GM23248 (cell line): ENCODE results near the gene PRICKLE2. TPM values are rescaled to one million over a fixed set of nuclear protein-coding genes. Genes with fewer than 3 reads are reported as not detected.
A peak's percentile ranks its signal among the peaks of the same experiment; 100 is the strongest.
"Not testable (repeated sequence)": the region's sequence is repeated elsewhere in the genome, so short reads cannot be mapped to it uniquely, and the experiment has no call there.

Experiments
- DNase-seq: peaks from one replicate; pipeline ENCODE4 v3.0.0-alpha.2; 2015
- H2AFZ ChIP-seq: fragments of 200-600 bp; sonication (generic); 2 replicates; pipeline ENCODE4 v1.6.1; 2016; ENCODE audit warnings: antibody characterized with exemption
- H3F3A ChIP-seq: fragments of 200-600 bp; sonication (generic); 2 replicates; pipeline ENCODE4 v1.6.1; 2016; ENCODE audit warnings: mild to moderate bottlenecking, antibody characterized with exemption, mixed run types; ENCODE audit not compliant: insufficient read depth
- H3K27ac ChIP-seq: fragments of 200-600 bp; sonication (generic); 2 replicates; pipeline ENCODE4 v1.5.1; 2016; ENCODE audit warnings: mild to moderate bottlenecking
- H3K27me3 ChIP-seq: fragments of 200-600 bp; sonication (generic); replicated peaks from 2 replicates; pipeline ENCODE4 v1.6.1; 2016; ENCODE audit warnings: mild to moderate bottlenecking; ENCODE audit not compliant: insufficient read depth
- H3K36me3 ChIP-seq: fragments of 200-600 bp; sonication (generic); 2 replicates; pipeline ENCODE4 v1.6.1; 2016; ENCODE audit warnings: low read depth, mild to moderate bottlenecking
- H3K4me1 ChIP-seq: fragments of 200-600 bp; sonication (generic); 2 replicates; pipeline ENCODE4 v1.6.1; 2016; ENCODE audit warnings: mild to moderate bottlenecking; ENCODE audit not compliant: insufficient read depth
- H3K4me2 ChIP-seq: fragments of 200-600 bp; sonication (generic); one replicate; pipeline ENCODE4 v1.6.1; 2016; ENCODE audit warnings: mild to moderate bottlenecking; ENCODE audit not compliant: unreplicated experiment
- H3K4me3 ChIP-seq: fragments of 200-600 bp; sonication (generic); 2 replicates; pipeline ENCODE4 v1.5.1; 2016; ENCODE audit warnings: mild to moderate bottlenecking
- H3K79me2 ChIP-seq: fragments of 200-600 bp; sonication (generic); 2 replicates; pipeline ENCODE4 v1.6.1; 2016; ENCODE audit warnings: mild to moderate bottlenecking; ENCODE audit not compliant: insufficient read depth
- H3K9ac ChIP-seq: fragments of 200-600 bp; sonication (generic); 2 replicates; pipeline ENCODE4 v1.6.1; 2016; ENCODE audit warnings: mild to moderate bottlenecking
- H3K9me2 ChIP-seq: fragments of 200-600 bp; sonication (generic); 2 replicates; pipeline ENCODE4 v1.6.1; 2016; ENCODE audit warnings: mixed run types, mild to moderate bottlenecking, moderate library complexity; ENCODE audit not compliant: insufficient read depth
- H3K9me3 ChIP-seq: fragments of 200-600 bp; sonication (generic); one replicate; pipeline ENCODE4 v1.6.1; 2017; ENCODE audit warnings: low read depth
- H4K20me1 ChIP-seq: fragments of 200-600 bp; sonication (generic); 2 replicates; pipeline ENCODE4 v1.6.0; 2016; ENCODE audit not compliant: insufficient read depth
- EZH2 ChIP-seq: fragments of 200-600 bp; sonication (generic); IDR thresholded peaks from 2 replicates; pipeline ENCODE4 v1.6.1; 2018; ENCODE audit warnings: antibody characterized with exemption, mild to moderate bottlenecking; ENCODE audit not compliant: insufficient read depth, poor library complexity, severe bottlenecking
- EZH2phosphoT487 ChIP-seq: fragments of 200-600 bp; sonication (generic); IDR thresholded peaks from 2 replicates; pipeline ENCODE4 v1.6.1; 2018; ENCODE audit warnings: antibody characterized with exemption, moderate library complexity, mild to moderate bottlenecking, low read depth; ENCODE audit not compliant: insufficient read depth
- WGBS, 2 experiments: methylation state at CpG; one replicate each; pipeline ENCODE4 v1.1.6; 2015 to 2017; ENCODE audit warnings: low lambda C conversion rate in 2 of 2, low coverage in 1 of 2; ENCODE audit errors: missing lambda C conversion rate in 2 of 2; 5-methylcytosine and 5-hydroxymethylcytosine counted together
- in situ Hi-C: fragments of 300-500 bp; cut with MboI; formaldehyde crosslinking; loops from 2 replicates; pipeline ENCODE4 v1.15.0; 2020
- polyA plus RNA-seq: library from polyadenylated mRNA; unstranded; fragments of >200 nt; fragmentation: Nextera tagmentation; extraction: Ambion mirVana; gene quantifications from 2 replicates; pipeline ENCODE4 v1.2.1, GENCODE V29; 2016
- total RNA-seq: library from RNA; depleted of rRNA; stranded (reverse); fragments of >200 nt; shearing (Covaris generic); gene quantifications from 2 replicates; pipeline ENCODE4 v1.2.3, GENCODE V29; 2014

The PRICKLE2 gene
- total and polyA plus RNA-seq, 2 experiments from 2014 or later, result 7.3 to 19.6 TPM

DNA sequence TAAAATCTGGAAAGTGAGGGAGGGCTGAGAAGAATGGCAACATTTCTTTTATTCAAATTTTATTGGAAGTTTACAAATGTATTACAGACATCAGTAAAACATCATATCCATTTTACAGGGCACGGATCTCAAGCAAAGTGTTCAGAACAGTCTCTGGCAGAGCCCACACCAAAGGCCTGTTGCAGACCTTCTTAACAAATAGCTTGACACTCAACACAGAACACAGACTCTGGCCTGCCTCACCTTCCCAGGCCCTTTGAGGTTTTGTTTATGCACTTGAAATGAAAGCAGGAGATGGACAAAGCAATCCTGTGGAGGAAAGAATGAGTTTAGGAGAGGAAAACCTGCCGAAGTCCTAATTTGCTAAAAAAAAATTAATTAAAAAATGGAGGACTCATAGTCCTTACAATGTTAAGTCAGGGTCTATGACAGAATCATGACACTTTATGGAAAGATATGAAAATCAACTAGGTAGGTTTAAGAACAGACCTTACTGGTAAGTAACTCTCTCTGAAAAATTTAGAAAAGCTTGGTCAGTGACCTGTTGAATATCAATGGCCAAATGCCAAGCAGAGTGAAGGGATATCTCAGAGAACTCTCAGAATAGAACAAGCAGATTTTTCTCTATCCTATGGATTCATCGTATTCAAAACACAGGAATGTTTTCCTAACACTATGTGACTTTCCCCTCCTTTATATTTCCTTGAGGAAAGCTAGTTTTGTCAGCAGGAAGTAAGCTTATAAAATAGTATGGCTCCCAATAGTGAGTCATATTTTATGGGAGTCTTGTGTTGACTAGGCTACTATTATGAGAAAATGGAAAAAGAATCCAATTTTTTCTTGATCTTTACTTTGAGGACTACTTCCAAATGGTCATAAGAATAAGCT is 131.2 kb downstream of the PRICKLE2 start:
- TF ChIP-seq EZH2phosphoT487 (no peak), EZH2 (no peak)
- 68 to 73% methylated on average over 3 of the region's 3 CpGs for WGBS, 2 experiments
- no peak overlapping the region for H3K4me3 ChIP-seq
- no peaks in the 10 kb centered on the region for H3K9me3 ChIP-seq
- H3F3A ChIP-seq, result peaks cover 13% of the 10 kb centered on the region; the same call in 1 of the 2 replicates
- no peak overlapping the region for H3K4me2 ChIP-seq
- no peak overlapping the region for H3K27ac ChIP-seq
- H3K27me3 ChIP-seq, result no peaks in the 10 kb centered on the region
- peaks cover 14% of the 10 kb centered on the region for H3K79me2 ChIP-seq
- H3K4me1 ChIP-seq, result peaks cover 7% of the 10 kb centered on the region; the same call in 1 of the 2 replicates
- no peaks in the 10 kb centered on the region for H4K20me1 ChIP-seq
- DNase-seq, result no peak
- H3K9ac ChIP-seq, result no peak overlapping the region
- H3K9me2 ChIP-seq, result 0 out of 2 replicates have a peak, but pooled peaks cover 3% of the 10 kb centered on the region
- no peak overlapping the region for H2AFZ ChIP-seq
- in situ Hi-C loops, result no loop called here
- peaks cover 26% of the 10 kb centered on the region for H3K36me3 ChIP-seq

DNA sequence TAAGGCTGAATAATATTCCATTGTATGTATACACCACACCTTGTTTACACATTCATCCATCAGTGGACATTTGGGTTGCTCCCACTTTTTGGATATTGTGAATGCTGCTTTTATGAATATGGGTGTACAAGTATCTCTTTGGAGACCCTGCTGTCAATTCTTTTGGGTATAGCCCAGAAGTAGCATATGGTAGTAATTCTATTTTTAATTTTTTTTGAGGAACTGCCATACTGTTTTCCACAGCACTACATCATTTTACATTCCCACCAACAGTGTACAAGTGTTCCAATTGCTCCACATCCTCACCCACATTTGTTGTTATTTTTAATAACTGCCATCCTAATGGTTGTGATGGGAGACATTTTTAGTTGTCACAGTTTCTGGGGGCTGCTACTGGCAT is 132.1 kb downstream of the PRICKLE2 start:
- in situ Hi-C loops, result no loop called here
- H2AFZ ChIP-seq, result no peak overlapping the region
- no peaks in the 10 kb centered on the region for H3K27me3 ChIP-seq

GRCh38 chr3:64091501-64091900 is 133.8 kb downstream of the PRICKLE2 start:
- in situ Hi-C loops, result no loop called here
- Histone ChIP-seq H3K4me1 (no peaks in the 10 kb centered on the region), H3K4me2 (no peak overlapping the region), H3K36me3 (peaks cover 15% of the 10 kb centered on the region), H3F3A (peaks cover 10% of the 10 kb centered on the region; the same call in 1 of the 2 replicates), H4K20me1 (no peaks in the 10 kb centered on the region), H3K9me2 (0 out of 2 replicates have a peak, but pooled peaks cover 3% of the 10 kb centered on the region), H3K9me3 (no peaks in the 10 kb centered on the region), H3K79me2 (no peaks in the 10 kb centered on the region; the same call in 1 of the 2 replicates), H3K27ac (no peak overlapping the region), H3K4me3 (no peak overlapping the region), H2AFZ (no peak overlapping the region), H3K27me3 (no peaks in the 10 kb centered on the region), H3K9ac (no peak overlapping the region)
- DNase-seq, result no peak
- WGBS, 2 experiments, result 94 to 100% methylated on average over 1 of the region's 1 CpG
- TF ChIP-seq EZH2phosphoT487, result no peak
- TF ChIP-seq EZH2, result no peak

More for the DNA sequence above, 132.1 kb downstream of the PRICKLE2 start:
- TF ChIP-seq EZH2phosphoT487, result no peak
- TF ChIP-seq EZH2, result no peak
- Histone ChIP-seq H3K9me2 (0 out of 2 replicates have a peak, but pooled peaks cover 3% of the 10 kb centered on the region), H3K4me2 (no peak overlapping the region), H3K36me3 (peaks cover 23% of the 10 kb centered on the region), H4K20me1 (no peaks in the 10 kb centered on the region), H3K4me3 (no peak overlapping the region), H3K9ac (no peak overlapping the region), H3F3A (peaks cover 10% of the 10 kb centered on the region; the same call in 1 of the 2 replicates), H3K4me1 (no peaks in the 10 kb centered on the region), H3K9me3 (no peaks in the 10 kb centered on the region), H3K79me2 (peaks cover 13% of the 10 kb centered on the region), H3K27ac (no peak overlapping the region)
- no peak for DNase-seq

DNA sequence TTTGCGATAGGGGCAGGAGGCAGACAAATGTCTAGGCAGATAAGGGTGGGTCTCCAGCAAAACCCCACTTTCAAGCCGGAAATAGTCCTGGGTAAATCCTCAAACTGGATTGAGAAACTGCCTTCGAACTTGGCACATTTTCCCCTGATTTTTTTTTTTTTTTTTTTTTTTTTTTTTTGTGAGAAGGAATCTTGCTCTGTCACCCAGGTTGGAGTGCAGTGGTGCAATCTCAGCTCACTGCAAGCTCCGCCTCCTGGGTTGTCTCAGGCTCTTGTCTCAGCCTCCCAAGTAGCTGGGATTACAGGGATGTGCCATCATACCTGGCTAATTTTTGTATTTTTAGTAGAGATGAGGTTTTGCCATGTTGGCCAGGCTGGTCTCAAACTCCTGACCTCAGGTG is 135.9 kb downstream of the PRICKLE2 start:
- H2AFZ ChIP-seq, H3K9ac ChIP-seq, H3K4me3 ChIP-seq, H3K79me2 ChIP-seq, H3K4me2 ChIP-seq, H3K4me1 ChIP-seq, in situ Hi-C loops, H4K20me1 ChIP-seq, H3K27me3 ChIP-seq, H3K36me3 ChIP-seq, H3K27ac ChIP-seq, H3K9me3 ChIP-seq, H3K9me2 ChIP-seq: not testable (repeated sequence)
- 64% methylated on average over 4 of the region's 4 CpGs for whole genome bisulfite sequencing, 2 experiments
- H3F3A ChIP-seq, result peaks cover 21% of the 10 kb centered on the region; the same call in 1 of the 2 replicates
- DNase-seq, result peak; percentile 38
